Kidney epithelial cell (primary cell): ENCODE measurements around the gene IDI1. TPM values are rescaled to one million over a fixed set of nuclear protein-coding genes. Genes with fewer than 3 reads are reported as not detected.
"Not testable (repeated sequence)": the region's sequence is repeated elsewhere in the genome, so short reads cannot be mapped to it uniquely, and the experiment has no call there.

Source experiments
- DNase-seq: peaks from one replicate; pipeline ENCODE4 v3.0.0-alpha.2; 2010; ENCODE audit warnings: low read depth
- H3K27me3 ChIP-seq: 2 replicates; pipeline ENCODE4 v1.6.0; 2011; ENCODE audit warnings: low read length; ENCODE audit not compliant: control insufficient read depth, insufficient read depth
- H3K36me3 ChIP-seq: 2 replicates; pipeline ENCODE4 v1.5.1; 2011; ENCODE audit warnings: low read length; ENCODE audit not compliant: control insufficient read depth, insufficient read depth
- H3K4me3 ChIP-seq: 2 replicates; pipeline ENCODE4 v1.5.1; 2011; ENCODE audit warnings: low read depth, mild to moderate bottlenecking, control low read depth, low read length
- CTCF ChIP-seq: IDR thresholded peaks from 2 replicates; pipeline ENCODE4 v1.5.1; 2011; ENCODE audit warnings: mild to moderate bottlenecking, moderate library complexity, low read length, control low read depth, inconsistent platforms; ENCODE audit not compliant: insufficient read depth, poor library complexity, severe bottlenecking
- total RNA-seq: library from RNA; depleted of rRNA; stranded (reverse); fragments of >200 nt; gene quantifications from 2 replicates; pipeline ENCODE4 v1.2.3, GENCODE V29; 2015

Gene IDI1
- total RNA-seq, 1 donor from 2014 or later, result 65.3 TPM

- H3K36me3 ChIP-seq, result peaks cover 2% of the 10 kb centered on the region
- no peak for TF ChIP-seq CTCF
- no peak overlapping the region for H3K4me3 ChIP-seq
- no peaks in the 10 kb centered on the region for H3K27me3 ChIP-seq
- no peak for DNase-seq
Observed at GRCh38 chr10:1010703-1011102, 38.2 kb downstream of the IDI1 start.

GRCh38 chr10:1009947-1010346 is 39.0 kb downstream of the IDI1 start:
- H3K27me3 ChIP-seq, DNase-seq, H3K36me3 ChIP-seq, H3K4me3 ChIP-seq: not testable (repeated sequence)

- H3K36me3 ChIP-seq, result peaks cover 3% of the 10 kb centered on the region
- H3K4me3 ChIP-seq, result no peak overlapping the region
- no peak for DNase-seq
- no peak for TF ChIP-seq CTCF
- H3K27me3 ChIP-seq, result no peaks in the 10 kb centered on the region
Observed at GRCh38 chr10:1009071-1009494, 39.8 kb downstream of the IDI1 start.

GRCh38 chr10:1007583-1007982 is 41.3 kb downstream of the IDI1 start:
- TF ChIP-seq CTCF, result no peak
- no peak for DNase-seq
- Histone ChIP-seq H3K4me3 (no peak overlapping the region), H3K36me3 (peaks cover 3% of the 10 kb centered on the region), H3K27me3 (no peaks in the 10 kb centered on the region)

- no peak for TF ChIP-seq CTCF
- Histone ChIP-seq H3K27me3 (no peaks in the 10 kb centered on the region), H3K4me3 (no peak overlapping the region), H3K36me3 (peaks cover 2% of the 10 kb centered on the region)
- DNase-seq, result no peak
Observed at GRCh38 chr10:1006573-1006972, 42.3 kb downstream of the IDI1 start.

- TF ChIP-seq CTCF, result no peak
- DNase-seq, result no peak
- H3K36me3 ChIP-seq, result peaks cover 4% of the 10 kb centered on the region
- H3K27me3 ChIP-seq, result no peaks in the 10 kb centered on the region
- H3K4me3 ChIP-seq, result no peak overlapping the region
Observed at GRCh38 chr10:1003884-1004670, 44.8 kb downstream of the IDI1 start.
